Activated CD8-positive, alpha-beta T cell treated with anti-CD3 and anti-CD28 coated beads for 36 hours (primary cell): ENCODE data around the gene ZNF689. TPM values are rescaled to one million over a fixed set of nuclear protein-coding genes. Genes with fewer than 3 reads are reported as not detected.

ENCODE experiments used
- ATAC-seq: fragments of 200-7000 bp; cut with Tn5 transposase; one replicate; pipeline ENCODE4 v1.10.0; 2021; ENCODE audit warnings: mild to moderate bottlenecking, moderate library complexity
- CTCF ChIA-PET: fragments of 350-600 bp; sonication (Branson Sonifier 250); formaldehyde crosslinking; loops from one replicate; lab custom pipeline; 2021; ENCODE audit warnings: antibody characterized with exemption; lab: Charles Lee
- POLR2A ChIA-PET: fragments of 350-600 bp; sonication (Branson Sonifier 250); formaldehyde crosslinking; loops from one replicate; lab custom pipeline; 2021; ENCODE audit warnings: antibody characterized with exemption; lab: Charles Lee
- DNase-seq: peaks from one replicate; pipeline ENCODE4 v3.0.0-alpha.2; 2020
- H3K27ac Mint-ChIP-seq: one replicate; pipeline ENCODE4 v1.8.0; 2021; ENCODE audit warnings: mild to moderate bottlenecking, mixed read lengths
- H3K27me3 Mint-ChIP-seq: one replicate; pipeline ENCODE4 v1.8.0; 2021; ENCODE audit warnings: mixed read lengths
- H3K36me3 Mint-ChIP-seq: one replicate; pipeline ENCODE4 v1.8.0; 2021; ENCODE audit warnings: low read depth, mixed read lengths
- H3K4me1 Mint-ChIP-seq: one replicate; pipeline ENCODE4 v1.8.0; 2021; ENCODE audit warnings: low read depth, mixed read lengths
- H3K4me3 Mint-ChIP-seq: one replicate; pipeline ENCODE4 v1.8.0; 2021; ENCODE audit warnings: mild to moderate bottlenecking, moderate library complexity, mixed read lengths
- H3K9me3 Mint-ChIP-seq: one replicate; pipeline ENCODE4 v1.8.0; 2021; ENCODE audit warnings: mixed read lengths
- intact Hi-C: fragments of 100-400 bp; cut with micrococcal nuclease; formaldehyde crosslinking; loops from one replicate; pipeline ENCODE4 v1.10.0; 2022
- total RNA-seq, 2 experiments: library from RNA; stranded (reverse); gene quantifications; one replicate each; pipeline ENCODE4 v1.2.3, GENCODE V29; 2021
- TF ChIP-seq, protein P1 (sequence below): fragments of 200-600 bp; IDR thresholded peaks from one replicate; pipeline ENCODE4 v1.8.0; 2022; ENCODE audit warnings: antibody characterized with exemption, mild to moderate bottlenecking

Gene ZNF689
- total RNA-seq, 2 experiments from 2014 or later: 9.8 to 11.3 TPM

- no peaks in the 10 kb centered on the region for H3K27me3 Mint-ChIP-seq
Observed at GRCh38 chr16:30559690-30560089, 50.5 kb downstream of the ZNF689 start.

DNA sequence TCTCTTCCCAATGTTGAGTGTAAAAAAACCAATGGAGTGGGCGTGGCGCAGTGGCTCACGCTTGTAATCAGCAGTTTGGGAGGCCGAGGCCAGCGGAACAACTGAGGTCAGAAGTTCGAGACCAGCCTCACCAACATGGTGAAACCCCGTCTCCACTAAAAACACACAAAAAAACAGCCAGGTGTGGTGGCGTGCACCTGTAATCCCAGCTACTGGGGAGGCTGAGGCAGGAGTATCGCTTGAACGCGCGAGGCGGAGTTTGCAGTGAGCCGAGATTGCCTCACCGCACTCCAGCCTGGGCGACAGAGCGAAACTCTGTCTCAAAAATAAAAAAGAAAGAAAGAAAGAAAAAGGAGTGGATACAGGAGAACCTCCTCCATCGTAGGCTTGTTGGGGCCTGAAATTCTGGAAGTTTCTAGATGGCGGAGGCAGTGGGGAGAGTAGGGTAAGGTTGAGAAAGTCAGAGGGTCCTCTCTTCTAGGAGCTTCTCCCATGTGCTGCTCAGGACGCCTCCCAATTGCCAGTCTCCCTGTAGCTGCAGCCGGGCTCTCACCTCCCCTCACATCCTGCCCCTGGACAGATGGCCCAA is 51.3 kb downstream of the ZNF689 start:
- POLR2A ChIA-PET: interaction anchor here (0.6 to 3.4 kb wide), 8 partner anchors 9 to 67 kb away, joined by 3 to 42 read pairs (median 8); partner anchors contain the start of genes ZNF688, ZNF747 and ZNF785
- TF ChIP-seq, protein P1, sequence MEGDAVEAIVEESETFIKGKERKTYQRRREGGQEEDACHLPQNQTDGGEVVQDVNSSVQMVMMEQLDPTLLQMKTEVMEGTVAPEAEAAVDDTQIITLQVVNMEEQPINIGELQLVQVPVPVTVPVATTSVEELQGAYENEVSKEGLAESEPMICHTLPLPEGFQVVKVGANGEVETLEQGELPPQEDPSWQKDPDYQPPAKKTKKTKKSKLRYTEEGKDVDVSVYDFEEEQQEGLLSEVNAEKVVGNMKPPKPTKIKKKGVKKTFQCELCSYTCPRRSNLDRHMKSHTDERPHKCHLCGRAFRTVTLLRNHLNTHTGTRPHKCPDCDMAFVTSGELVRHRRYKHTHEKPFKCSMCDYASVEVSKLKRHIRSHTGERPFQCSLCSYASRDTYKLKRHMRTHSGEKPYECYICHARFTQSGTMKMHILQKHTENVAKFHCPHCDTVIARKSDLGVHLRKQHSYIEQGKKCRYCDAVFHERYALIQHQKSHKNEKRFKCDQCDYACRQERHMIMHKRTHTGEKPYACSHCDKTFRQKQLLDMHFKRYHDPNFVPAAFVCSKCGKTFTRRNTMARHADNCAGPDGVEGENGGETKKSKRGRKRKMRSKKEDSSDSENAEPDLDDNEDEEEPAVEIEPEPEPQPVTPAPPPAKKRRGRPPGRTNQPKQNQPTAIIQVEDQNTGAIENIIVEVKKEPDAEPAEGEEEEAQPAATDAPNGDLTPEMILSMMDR: no peak
- ATAC-seq (no peak), DNase-seq (no peak)
- H3K27ac Mint-ChIP-seq: peak overlapping the region; percentile 94
- intact Hi-C loops: loop anchor here (1.0 to 10.0 kb wide), 2 partner anchors 24 to 464 kb away; partner anchors contain the start of genes TBX6 and YPEL3
- H3K9me3 Mint-ChIP-seq: no peaks in the 10 kb centered on the region
- H3K4me3 Mint-ChIP-seq: peak overlapping the region; percentile 88
- no peaks in the 10 kb centered on the region for H3K27me3 Mint-ChIP-seq
- CTCF ChIA-PET: interaction anchor here (0.6 to 4.2 kb wide), 14 partner anchors 9 to 187 kb away, joined by 3 to 18 read pairs (median 4); partner anchors contain the start of genes DCTPP1, ZNF688, ZNF747 and ZNF785
- H3K4me1 Mint-ChIP-seq: peaks cover 34% of the 10 kb centered on the region
- H3K36me3 Mint-ChIP-seq: peaks cover 20% of the 10 kb centered on the region

More at GRCh38 chr16:30559690-30560089, 50.5 kb downstream of the ZNF689 start:
- peak overlapping the region; percentile 75 for H3K27ac Mint-ChIP-seq
- CTCF ChIA-PET: interaction anchor here (4.2 kb wide), 1 partner anchor 25 kb away, joined by 18 read pairs; the partner anchor contains the start of gene ZNF747
- ATAC-seq: no peak
- H3K4me1 Mint-ChIP-seq: peaks cover 28% of the 10 kb centered on the region
- POLR2A ChIA-PET: interaction anchor here (3.1 to 3.4 kb wide), 2 partner anchors 8 to 12 kb away, joined by 27 read pairs; partner anchors contain the start of gene ZNF688
- H3K4me3 Mint-ChIP-seq: no peak overlapping the region
- no peaks in the 10 kb centered on the region for H3K9me3 Mint-ChIP-seq
- no peak for DNase-seq
- TF ChIP-seq, protein P1: no peak
- intact Hi-C loops: loop anchor here (10.0 kb wide), 1 partner anchor 465 kb away; the partner anchor contains the start of genes TBX6 and YPEL3
- peaks cover 13% of the 10 kb centered on the region for H3K36me3 Mint-ChIP-seq

- CTCF ChIA-PET: interaction anchor here (0.6 to 4.2 kb wide), 17 partner anchors 10 to 187 kb away, joined by 3 to 18 read pairs (median 4); partner anchors contain the start of genes DCTPP1, ZNF688, ZNF747 and ZNF785
- Mint-ChIP-seq H3K27me3 (no peaks in the 10 kb centered on the region), H3K36me3 (peaks cover 27% of the 10 kb centered on the region), H3K4me1 (peaks cover 41% of the 10 kb centered on the region), H3K27ac (peak within 1 kb of the TSS; percentile 94), H3K9me3 (no peaks in the 10 kb centered on the region), H3K4me3 (peak within 1 kb of the TSS; percentile 88)
- POLR2A ChIA-PET: interaction anchor here (0.6 to 3.4 kb wide), 14 partner anchors 9 to 66 kb away, joined by 3 to 42 read pairs (median 5); partner anchors contain the start of genes ZNF688, ZNF747 and ZNF785
- DNase-seq (peak; percentile 99), ATAC-seq (peak; percentile 96)
- TF ChIP-seq, protein P1: no peak
- intact Hi-C loops: loop anchor here (1.0 to 10.0 kb wide), 2 partner anchors 23 to 463 kb away; partner anchors contain the start of genes TBX6 and YPEL3
Observed at GRCh38 chr16:30557957-30558788, 52.0 kb downstream of the ZNF689 start, which contains the start of gene ZNF764. Gene ZNF764, minus strand, starts transcription at chr16:30558374. Its CDS starts 192 bp downstream, at chr16:30558182.

GRCh38 chr16:30557707-30557956 is 52.6 kb downstream of the ZNF689 start:
- no peaks in the 10 kb centered on the region for H3K9me3 Mint-ChIP-seq
- H3K36me3 Mint-ChIP-seq: peaks cover 32% of the 10 kb centered on the region
- intact Hi-C loops: loop anchor here (10.0 kb wide), 1 partner anchor 463 kb away; the partner anchor contains the start of genes TBX6 and YPEL3
- no peaks in the 10 kb centered on the region for H3K27me3 Mint-ChIP-seq
- DNase-seq (no peak), ATAC-seq (no peak)
- TF ChIP-seq, protein P1: no peak
- H3K4me3 Mint-ChIP-seq: peak overlapping the region; percentile 88
- ChIA-PET CTCF (interaction anchor here (1.1 to 4.2 kb wide), 12 partner anchors 11 to 128 kb away, joined by 3 to 18 read pairs (median 4); partner anchors contain the start of genes DCTPP1, ZNF688 and ZNF747), POLR2A (interaction anchor here (0.6 to 3.4 kb wide), 11 partner anchors 8 to 574 kb away, joined by 3 to 42 read pairs (median 6); partner anchors contain the start of genes ZNF688, ZNF747 and ZNF785)
- H3K4me1 Mint-ChIP-seq: peaks cover 47% of the 10 kb centered on the region
- H3K27ac Mint-ChIP-seq: peak overlapping the region; percentile 94
